SK-N-SH (cell line): Measurements from ENCODE around the gene EHD2.

Experiments
- CHD2 ChIP-seq: fragments of 150-350 bp; IDR thresholded peaks from 2 replicates; pipeline ENCODE4 v1.6.1; 2018; ENCODE audit warnings: low read length; ENCODE audit not compliant: partially characterized antibody
- CTCF ChIP-seq: fragments of 200-600 bp; sonication (generic); IDR thresholded peaks from 2 replicates; pipeline ENCODE4 v1.6.1; 2017; ENCODE audit warnings: antibody characterized with exemption, mild to moderate bottlenecking, moderate library complexity
- EP300 ChIP-seq, 2 experiments: IDR thresholded peaks; 2 replicates each; pipeline versions ENCODE4 v1.4.0 to v1.6.1; 2012; ENCODE audit warnings: borderline replicate concordance in 1 of 2, low read depth in 1 of 2, low read length in 1 of 2
- EZH2phosphoT487 ChIP-seq: fragments of 200-600 bp; sonication (generic); IDR thresholded peaks from 2 replicates; pipeline ENCODE4 v1.6.1; 2017; ENCODE audit warnings: low read depth, mixed run types, mild to moderate bottlenecking, antibody characterized with exemption, moderate library complexity, borderline replicate concordance
- FOXM1 ChIP-seq: IDR thresholded peaks from 2 replicates; pipeline ENCODE4 v1.4.0; 2012; ENCODE audit warnings: low read depth, mild to moderate bottlenecking
- MAX ChIP-seq: IDR thresholded peaks from 2 replicates; pipeline ENCODE4 v1.4.0; 2012; ENCODE audit warnings: low read depth
- PBX3 ChIP-seq: IDR thresholded peaks from 2 replicates; pipeline ENCODE4; 2012
- POLR2AphosphoS5 ChIP-seq: IDR thresholded peaks from 2 replicates; pipeline ENCODE4 v1.6.1; 2012; ENCODE audit warnings: low read depth, low read length
- RAD21 ChIP-seq: IDR thresholded peaks from 2 replicates; pipeline ENCODE4 v1.6.1; 2012; ENCODE audit warnings: mild to moderate bottlenecking, low read length
- SIN3A ChIP-seq: IDR thresholded peaks from 2 replicates; pipeline ENCODE4 v1.6.1; 2012; ENCODE audit warnings: low read depth, mild to moderate bottlenecking, low read length, moderate library complexity, borderline replicate concordance
- TCF12 ChIP-seq: IDR thresholded peaks from 2 replicates; pipeline ENCODE4 v1.4.0; 2012
- YY1 ChIP-seq: IDR thresholded peaks from 2 replicates; pipeline ENCODE4 v1.4.0; 2012; ENCODE audit warnings: low read depth, mild to moderate bottlenecking
- TF ChIP-seq, protein P1 (sequence below): IDR thresholded peaks from 2 replicates; pipeline ENCODE4 v1.6.1; 2012; ENCODE audit warnings: mild to moderate bottlenecking, low read depth, low read length, moderate library complexity
- TF ChIP-seq, protein P2 (sequence below): IDR thresholded peaks from 2 replicates; pipeline ENCODE4 v1.4.0; 2012; ENCODE audit warnings: low read depth, borderline replicate concordance

DNA sequence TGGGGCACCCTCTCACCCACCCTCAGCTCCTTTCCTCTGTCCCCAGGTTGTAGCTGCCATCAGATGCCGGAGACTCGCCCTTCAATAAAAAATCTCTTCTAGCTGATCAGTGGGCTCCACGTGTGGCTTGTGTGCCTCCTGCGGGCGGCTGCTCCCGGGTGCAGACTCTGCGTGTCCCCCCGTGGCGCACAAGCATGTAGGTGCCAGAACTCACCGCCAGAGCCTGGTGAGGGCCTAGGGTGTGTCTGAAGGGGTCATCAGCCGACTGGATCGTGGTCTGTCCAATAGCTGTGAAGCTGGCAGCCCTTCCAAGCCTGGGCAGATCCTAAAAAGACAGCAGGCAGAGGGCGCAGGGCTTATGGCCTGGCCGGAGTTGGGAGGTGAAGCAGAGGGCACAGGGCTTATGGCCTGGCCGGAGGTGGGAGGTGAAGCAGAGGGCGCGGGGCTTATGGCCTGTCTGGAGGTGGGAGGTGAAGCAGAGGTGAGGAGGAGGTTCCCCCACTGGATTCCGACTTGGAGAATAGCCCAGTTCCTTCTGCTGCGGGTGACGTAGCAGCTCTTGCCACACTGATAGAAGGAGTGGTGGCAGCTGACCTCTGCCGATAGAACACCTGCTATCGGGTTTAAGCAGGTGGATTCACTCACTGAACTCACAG, 43.9 kb downstream of the EHD2 start:
- TF ChIP-seq CTCF (no peak), MAX (no peak), POLR2AphosphoS5 (no peak), SIN3A (no peak), YY1 (no peak), PBX3 (no peak), FOXM1 (no peak), RAD21 (no peak), TCF12 (no peak), EZH2phosphoT487 (no peak), EP300 (IDR thresholded peaks at IDR 0.05; ENCODE audit: borderline replicate concordance in 1 of 2, low read depth in 1 of 2, low read length in 1 of 2) (no peak), CHD2 (no peak)
- TF ChIP-seq, protein P1, sequence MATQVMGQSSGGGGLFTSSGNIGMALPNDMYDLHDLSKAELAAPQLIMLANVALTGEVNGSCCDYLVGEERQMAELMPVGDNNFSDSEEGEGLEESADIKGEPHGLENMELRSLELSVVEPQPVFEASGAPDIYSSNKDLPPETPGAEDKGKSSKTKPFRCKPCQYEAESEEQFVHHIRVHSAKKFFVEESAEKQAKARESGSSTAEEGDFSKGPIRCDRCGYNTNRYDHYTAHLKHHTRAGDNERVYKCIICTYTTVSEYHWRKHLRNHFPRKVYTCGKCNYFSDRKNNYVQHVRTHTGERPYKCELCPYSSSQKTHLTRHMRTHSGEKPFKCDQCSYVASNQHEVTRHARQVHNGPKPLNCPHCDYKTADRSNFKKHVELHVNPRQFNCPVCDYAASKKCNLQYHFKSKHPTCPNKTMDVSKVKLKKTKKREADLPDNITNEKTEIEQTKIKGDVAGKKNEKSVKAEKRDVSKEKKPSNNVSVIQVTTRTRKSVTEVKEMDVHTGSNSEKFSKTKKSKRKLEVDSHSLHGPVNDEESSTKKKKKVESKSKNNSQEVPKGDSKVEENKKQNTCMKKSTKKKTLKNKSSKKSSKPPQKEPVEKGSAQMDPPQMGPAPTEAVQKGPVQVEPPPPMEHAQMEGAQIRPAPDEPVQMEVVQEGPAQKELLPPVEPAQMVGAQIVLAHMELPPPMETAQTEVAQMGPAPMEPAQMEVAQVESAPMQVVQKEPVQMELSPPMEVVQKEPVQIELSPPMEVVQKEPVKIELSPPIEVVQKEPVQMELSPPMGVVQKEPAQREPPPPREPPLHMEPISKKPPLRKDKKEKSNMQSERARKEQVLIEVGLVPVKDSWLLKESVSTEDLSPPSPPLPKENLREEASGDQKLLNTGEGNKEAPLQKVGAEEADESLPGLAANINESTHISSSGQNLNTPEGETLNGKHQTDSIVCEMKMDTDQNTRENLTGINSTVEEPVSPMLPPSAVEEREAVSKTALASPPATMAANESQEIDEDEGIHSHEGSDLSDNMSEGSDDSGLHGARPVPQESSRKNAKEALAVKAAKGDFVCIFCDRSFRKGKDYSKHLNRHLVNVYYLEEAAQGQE, result no peak
- TF ChIP-seq, protein P2, sequence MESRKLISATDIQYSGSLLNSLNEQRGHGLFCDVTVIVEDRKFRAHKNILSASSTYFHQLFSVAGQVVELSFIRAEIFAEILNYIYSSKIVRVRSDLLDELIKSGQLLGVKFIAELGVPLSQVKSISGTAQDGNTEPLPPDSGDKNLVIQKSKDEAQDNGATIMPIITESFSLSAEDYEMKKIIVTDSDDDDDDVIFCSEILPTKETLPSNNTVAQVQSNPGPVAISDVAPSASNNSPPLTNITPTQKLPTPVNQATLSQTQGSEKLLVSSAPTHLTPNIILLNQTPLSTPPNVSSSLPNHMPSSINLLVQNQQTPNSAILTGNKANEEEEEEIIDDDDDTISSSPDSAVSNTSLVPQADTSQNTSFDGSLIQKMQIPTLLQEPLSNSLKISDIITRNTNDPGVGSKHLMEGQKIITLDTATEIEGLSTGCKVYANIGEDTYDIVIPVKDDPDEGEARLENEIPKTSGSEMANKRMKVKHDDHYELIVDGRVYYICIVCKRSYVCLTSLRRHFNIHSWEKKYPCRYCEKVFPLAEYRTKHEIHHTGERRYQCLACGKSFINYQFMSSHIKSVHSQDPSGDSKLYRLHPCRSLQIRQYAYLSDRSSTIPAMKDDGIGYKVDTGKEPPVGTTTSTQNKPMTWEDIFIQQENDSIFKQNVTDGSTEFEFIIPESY, result no peak
